ENCODE results near the gene NDUFA9.

NDUFA9 gene

GRCh38 chr12:4610481-4610880 lies 38.4 kb upstream of the NDUFA9 start:
- DNase-seq (ENCODE audit: extremely low read depth, low read depth), result no peak
- no peak overlapping the region for H3K4me3 ChIP-seq (replicated peaks; ENCODE audit: low read depth, low read length)
- no peak for TF ChIP-seq CTCF (IDR thresholded peaks at IDR 0.05; ENCODE audit: low read depth, low read length, missing control alignments)

- H3K4me3 ChIP-seq (replicated peaks; ENCODE audit: low read depth, low read length), result no peak overlapping the region
- DNase-seq (ENCODE audit: extremely low read depth, low read depth), result no peak
- no peak for TF ChIP-seq CTCF (IDR thresholded peaks at IDR 0.05; ENCODE audit: low read depth, low read length, missing control alignments)
Observed at GRCh38 chr12:4615667-4616066, 33.2 kb upstream of the NDUFA9 start.

- no peak overlapping the region for H3K4me3 ChIP-seq (replicated peaks; ENCODE audit: low read depth, low read length)
- TF ChIP-seq CTCF (IDR thresholded peaks at IDR 0.05; ENCODE audit: low read depth, low read length, missing control alignments), result no peak
- no peak for DNase-seq (ENCODE audit: extremely low read depth, low read depth)
Observed at GRCh38 chr12:4621511-4621910, 27.4 kb upstream of the NDUFA9 start.

GRCh38 chr12:4626543-4626942 lies 22.4 kb upstream of the NDUFA9 start:
- no peak for TF ChIP-seq CTCF (IDR thresholded peaks at IDR 0.05; ENCODE audit: low read depth, low read length, missing control alignments)
- H3K4me3 ChIP-seq (replicated peaks; ENCODE audit: low read depth, low read length), result no peak overlapping the region
- no peak for DNase-seq (ENCODE audit: extremely low read depth, low read depth)

- H3K4me3 ChIP-seq (replicated peaks; ENCODE audit: low read depth, low read length), result no peak overlapping the region
- no peak for TF ChIP-seq CTCF (IDR thresholded peaks at IDR 0.05; ENCODE audit: low read depth, low read length, missing control alignments)
- DNase-seq (ENCODE audit: extremely low read depth, low read depth), result no peak
Observed at GRCh38 chr12:4628406-4628805, 20.5 kb upstream of the NDUFA9 start.

- no peak for TF ChIP-seq CTCF (IDR thresholded peaks at IDR 0.05; ENCODE audit: low read depth, low read length, missing control alignments)
- no peak for DNase-seq (ENCODE audit: extremely low read depth, low read depth)
- no peak overlapping the region for H3K4me3 ChIP-seq (replicated peaks; ENCODE audit: low read depth, low read length)
Observed at GRCh38 chr12:4630262-4630661, 18.7 kb upstream of the NDUFA9 start.

- TF ChIP-seq CTCF (IDR thresholded peaks at IDR 0.05; ENCODE audit: low read depth, low read length, missing control alignments), result no peak
- no peak for DNase-seq (ENCODE audit: extremely low read depth, low read depth)
Observed at GRCh38 chr12:4643747-4644146, 5.2 kb upstream of the NDUFA9 start.

More at GRCh38 chr12:4643747-4644146, 5.2 kb upstream of the NDUFA9 start:
- no peak overlapping the region for H3K4me3 ChIP-seq (replicated peaks; ENCODE audit: low read depth, low read length)

Measured in HFF-Myc (cell line).